ENCODE data around the gene KIAA1328. TPM values are rescaled to one million over a fixed set of nuclear protein-coding genes. Genes with fewer than 3 reads are reported as not detected.

The KIAA1328 gene
- total RNA-seq, 4 donors from 2014 or later, result 16.1 to 32.0 (median 20.1) TPM

GRCh38 chr18:37242826-37243560 lies 414.1 kb downstream of the KIAA1328 start:
- no peak overlapping the region for H3K4me3 ChIP-seq (ENCODE audit: low read depth, poor library complexity, severe bottlenecking)
- DNase-seq (ENCODE audit: low spot score in 2 of 2), result peak in 1 of 2 donors; percentile 14
- intact Hi-C loops (cut with DNase I; ENCODE audit: low total_unique reads), result no loop called here
- WGBS, 2 donors, result 66 to 75% methylated on average over 4 of the region's 4 CpGs
- TF ChIP-seq CTCF (IDR thresholded peaks at IDR 0.05) (no peak), POLR2A (IDR thresholded peaks at IDR 0.05) (no peak)

- no peak overlapping the region for H3K4me3 ChIP-seq (ENCODE audit: low read depth, poor library complexity, severe bottlenecking)
- no peak for TF ChIP-seq POLR2A (IDR thresholded peaks at IDR 0.05)
- no peak for TF ChIP-seq CTCF (IDR thresholded peaks at IDR 0.05)
- intact Hi-C loops (cut with DNase I; ENCODE audit: low total_unique reads), result no loop called here
- WGBS, 2 donors, result 13 to 25% methylated on average over 36 of the region's 36 CpGs
- DNase-seq (ENCODE audit: low spot score in 2 of 2), result peak in 1 of 2 donors; percentile 37
Observed at GRCh38 chr18:37243741-37244140, 414.8 kb downstream of the KIAA1328 start.

DNA sequence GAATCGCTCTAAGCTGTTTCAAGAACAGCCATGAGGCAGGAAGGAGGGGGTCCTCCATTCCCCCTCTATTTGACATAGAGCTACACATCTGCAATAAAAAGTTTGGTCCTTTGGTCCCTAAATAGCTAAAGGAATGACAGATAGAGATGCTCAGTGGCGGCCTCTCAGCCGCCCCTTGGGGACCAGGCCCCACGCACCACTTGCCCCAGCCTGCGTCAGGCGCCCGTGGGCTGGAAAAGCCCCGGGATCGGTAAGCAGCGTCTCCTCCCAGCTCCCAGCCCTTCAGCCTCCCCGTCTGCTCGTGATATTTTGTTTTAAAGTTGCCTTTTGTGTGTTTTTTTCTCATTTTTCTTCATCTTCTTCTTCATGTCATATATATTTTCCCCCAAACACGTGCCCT lies 415.7 kb downstream of the KIAA1328 start:
- intact Hi-C loops (cut with DNase I; ENCODE audit: low total_unique reads), result no loop called here
- no peak for DNase-seq (ENCODE audit: low spot score in 2 of 2)
- whole genome bisulfite sequencing, 2 donors, result 84 to 89% methylated on average over 13 of the region's 13 CpGs
- TF ChIP-seq POLR2A (IDR thresholded peaks at IDR 0.05) (no peak), CTCF (IDR thresholded peaks at IDR 0.05) (no peak)
- no peak overlapping the region for H3K4me3 ChIP-seq (ENCODE audit: low read depth, poor library complexity, severe bottlenecking)

- WGBS, 2 donors, result 89 to 92% methylated on average over 13 of the region's 13 CpGs
- intact Hi-C loops (cut with DNase I; ENCODE audit: low total_unique reads), result no loop called here
- TF ChIP-seq CTCF (IDR thresholded peaks at IDR 0.05), result no peak
- TF ChIP-seq POLR2A (IDR thresholded peaks at IDR 0.05), result no peak
- DNase-seq (ENCODE audit: low spot score in 2 of 2), result no peak
- no peak overlapping the region for H3K4me3 ChIP-seq (ENCODE audit: low read depth, poor library complexity, severe bottlenecking)
Observed at GRCh38 chr18:37246779-37247340, 417.9 kb downstream of the KIAA1328 start.

GRCh38 chr18:37247497-37248161 lies 418.7 kb downstream of the KIAA1328 start:
- no peak overlapping the region for H3K4me3 ChIP-seq (ENCODE audit: low read depth, poor library complexity, severe bottlenecking)
- intact Hi-C loops (cut with DNase I; ENCODE audit: low total_unique reads), result no loop called here
- TF ChIP-seq POLR2A (IDR thresholded peaks at IDR 0.05) (no peak), CTCF (IDR thresholded peaks at IDR 0.05) (no peak)

More at GRCh38 chr18:37247497-37248161, 418.7 kb downstream of the KIAA1328 start:
- DNase-seq (ENCODE audit: low spot score in 2 of 2), result no peak
- WGBS, 2 donors, result 85 to 88% methylated on average over 10 of the region's 10 CpGs

Measured in lower leg skin (tissue), 4 donors.